ENCODE results near the gene ZNF837. TPM values are rescaled to one million over a fixed set of nuclear protein-coding genes. Genes with fewer than 3 reads are reported as not detected.
A peak's percentile ranks its signal among the peaks of the same experiment; 100 is the strongest.

The ZNF837 gene
- total RNA-seq, 2 experiments from 2014 or later: 1.7 to 1.9 TPM

DNA sequence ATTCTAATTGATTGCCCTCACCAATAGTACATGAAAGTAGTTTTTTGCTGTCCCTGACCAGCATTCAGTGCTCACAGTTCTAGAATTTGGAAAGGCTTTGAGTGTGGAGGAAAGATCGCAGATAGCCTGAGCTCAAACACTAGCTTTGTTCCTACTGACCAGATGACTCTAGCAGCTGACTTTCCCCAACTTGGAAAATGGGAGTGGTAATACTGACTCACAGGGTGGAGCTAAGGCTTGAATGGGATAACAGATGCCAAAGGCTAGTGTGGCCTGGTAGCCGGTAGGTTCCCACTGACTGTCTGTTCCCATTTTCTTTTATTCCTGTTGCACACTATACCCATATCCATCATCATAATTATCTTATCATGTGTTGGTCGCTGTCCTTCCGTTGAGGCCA is 50.4 kb downstream of the ZNF837 start:
- no peaks in the 10 kb centered on the region for H3K27me3 Mint-ChIP-seq (ENCODE audit: low read depth)
- H3K4me1 Mint-ChIP-seq (ENCODE audit: low read depth): no peaks in the 10 kb centered on the region
- no peak for DNase-seq
- CTCF ChIA-PET: interaction anchor here (1.0 kb wide), 1 partner anchor 12 kb away, joined by 3 read pairs; no protein-coding TSS in a partner anchor
- no peak overlapping the region for H3K27ac Mint-ChIP-seq
- intact Hi-C loops (cut with micrococcal nuclease): no loop called here
- H3K9me3 Mint-ChIP-seq: no peaks in the 10 kb centered on the region
- no peak overlapping the region for H3K4me3 Mint-ChIP-seq
- peaks cover 3% of the 10 kb centered on the region for H3K36me3 Mint-ChIP-seq (ENCODE audit: low read depth)

DNA sequence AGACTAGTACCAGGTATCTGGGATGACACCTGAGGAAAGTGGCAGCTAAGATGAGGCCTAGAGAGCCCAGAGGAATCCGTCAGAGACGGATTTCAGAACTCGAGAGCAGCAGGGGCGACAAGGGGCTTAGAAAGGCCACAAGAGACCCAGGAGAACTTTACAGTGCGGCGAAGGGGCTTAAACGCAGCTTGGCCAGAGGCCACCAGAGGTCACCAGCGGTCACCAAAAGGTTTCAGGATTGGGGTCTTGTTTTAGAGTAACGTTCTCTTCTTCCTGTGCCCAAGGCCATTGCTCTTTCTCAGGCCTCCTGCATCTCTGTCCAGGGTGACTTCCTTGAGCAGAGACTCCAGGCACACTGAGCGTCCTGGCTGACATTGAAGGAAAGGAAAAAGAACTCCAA is 51.8 kb downstream of the ZNF837 start:
- intact Hi-C loops (cut with micrococcal nuclease): loop anchor here (5.0 kb wide), 1 partner anchor 113 kb away; the partner anchor contains the start of gene ZNF132
- peak; percentile 24 for DNase-seq
- Mint-ChIP-seq H3K9me3 (no peaks in the 10 kb centered on the region), H3K36me3 (ENCODE audit: low read depth) (no peaks in the 10 kb centered on the region), H3K4me3 (no peak overlapping the region), H3K27ac (no peak overlapping the region), H3K4me1 (ENCODE audit: low read depth) (no peaks in the 10 kb centered on the region), H3K27me3 (ENCODE audit: low read depth) (no peaks in the 10 kb centered on the region)
- CTCF ChIA-PET: no interaction called here

DNA sequence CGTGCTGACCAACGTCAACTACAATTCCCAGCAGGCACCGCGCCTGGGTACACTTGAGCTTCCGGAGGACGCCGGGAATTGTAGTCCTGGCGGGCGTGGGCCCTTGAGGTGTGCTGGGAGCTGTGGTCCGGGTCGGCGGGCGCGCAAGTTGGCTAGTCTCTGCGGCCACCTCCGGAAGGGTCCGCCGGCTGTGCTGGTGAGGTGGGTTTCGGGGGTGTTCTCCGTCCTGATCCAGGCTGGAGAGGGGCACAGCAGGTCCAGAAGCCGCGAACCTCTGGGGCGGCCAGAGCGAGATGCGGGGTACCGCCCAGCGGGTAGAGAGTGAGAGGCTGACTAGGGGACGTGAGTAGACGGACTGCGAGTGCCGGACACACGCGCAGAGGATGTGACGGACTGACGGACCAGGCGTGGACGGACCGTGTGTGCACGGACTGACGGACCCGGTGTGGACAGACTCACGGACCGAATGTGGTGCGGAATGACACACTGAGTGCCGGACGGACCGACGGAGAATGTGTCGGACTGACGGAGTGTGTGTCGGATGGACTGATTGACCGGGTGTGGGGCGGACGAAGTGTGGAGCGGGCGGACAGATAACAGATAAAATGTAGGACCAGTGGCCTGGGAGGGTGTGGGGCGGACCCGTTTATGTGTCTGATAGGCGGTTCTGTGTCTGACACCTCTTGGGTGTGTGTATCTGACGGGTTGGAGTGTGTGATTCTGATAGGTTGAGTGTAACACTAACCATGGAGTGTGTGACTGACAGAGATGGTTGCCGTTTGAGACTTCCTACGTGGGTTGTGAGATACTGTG is 53.7 kb downstream of the ZNF837 start, which contains the start of gene ZSCAN22:
Gene ZSCAN22, plus strand, starts transcription at position 81 of the 813 bp plus-strand sequence. CDS start 7,809 bp downstream, outside the sequence.
- Mint-ChIP-seq H3K4me3 (no peak within 1 kb of the TSS), H3K27ac (no peak within 1 kb of the TSS), H3K27me3 (ENCODE audit: low read depth) (no peaks in the 10 kb centered on the region), H3K4me1 (ENCODE audit: low read depth) (no peaks in the 10 kb centered on the region), H3K9me3 (no peaks in the 10 kb centered on the region), H3K36me3 (ENCODE audit: low read depth) (no peaks in the 10 kb centered on the region)
- DNase-seq: peak; percentile 95
- intact Hi-C loops (cut with micrococcal nuclease): loop anchor here (1.0 to 5.0 kb wide), 12 partner anchors 22 to 217 kb away; partner anchors contain the start of genes ERVK3-1, TRIM28, ZBTB45 and ZNF132
- CTCF ChIA-PET: interaction anchor here (1.3 kb wide), 1 partner anchor 18 kb away, joined by 3 read pairs; no protein-coding TSS in a partner anchor

DNA sequence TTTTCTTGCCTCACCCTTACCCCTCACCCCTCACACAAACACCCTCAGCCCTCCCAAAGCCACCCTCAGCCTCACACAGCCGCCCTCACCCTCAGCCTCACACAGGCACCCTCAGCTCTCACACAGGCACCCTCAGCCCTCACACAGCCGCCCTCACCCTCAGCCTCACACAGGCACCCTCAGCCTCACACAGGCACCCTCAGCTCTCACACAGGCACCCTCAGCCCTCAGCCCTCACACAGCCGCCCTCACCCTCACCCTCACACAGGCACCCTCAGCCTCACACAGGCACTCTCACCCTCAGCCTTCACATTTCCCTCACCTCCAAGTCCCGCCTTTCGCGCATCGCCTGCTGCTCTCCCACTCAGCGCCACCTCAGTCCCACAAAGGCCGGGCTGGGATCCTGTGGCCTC is 54.3 kb downstream of the ZNF837 start:
- H3K4me1 Mint-ChIP-seq (ENCODE audit: low read depth): no peaks in the 10 kb centered on the region
- H3K27me3 Mint-ChIP-seq (ENCODE audit: low read depth): no peaks in the 10 kb centered on the region
- H3K9me3 Mint-ChIP-seq: no peaks in the 10 kb centered on the region
- intact Hi-C loops (cut with micrococcal nuclease): loop anchor here (1.0 to 5.0 kb wide), 11 partner anchors 21 to 218 kb away; partner anchors contain the start of genes ERVK3-1, TRIM28, ZBTB45 and ZNF132
- no peak for DNase-seq
- peaks cover 1% of the 10 kb centered on the region for H3K36me3 Mint-ChIP-seq (ENCODE audit: low read depth)
- CTCF ChIA-PET: interaction anchor here (1.3 kb wide), 1 partner anchor 17 kb away, joined by 3 read pairs; no protein-coding TSS in a partner anchor
- H3K4me3 Mint-ChIP-seq: no peak overlapping the region
- no peak overlapping the region for H3K27ac Mint-ChIP-seq

DNA sequence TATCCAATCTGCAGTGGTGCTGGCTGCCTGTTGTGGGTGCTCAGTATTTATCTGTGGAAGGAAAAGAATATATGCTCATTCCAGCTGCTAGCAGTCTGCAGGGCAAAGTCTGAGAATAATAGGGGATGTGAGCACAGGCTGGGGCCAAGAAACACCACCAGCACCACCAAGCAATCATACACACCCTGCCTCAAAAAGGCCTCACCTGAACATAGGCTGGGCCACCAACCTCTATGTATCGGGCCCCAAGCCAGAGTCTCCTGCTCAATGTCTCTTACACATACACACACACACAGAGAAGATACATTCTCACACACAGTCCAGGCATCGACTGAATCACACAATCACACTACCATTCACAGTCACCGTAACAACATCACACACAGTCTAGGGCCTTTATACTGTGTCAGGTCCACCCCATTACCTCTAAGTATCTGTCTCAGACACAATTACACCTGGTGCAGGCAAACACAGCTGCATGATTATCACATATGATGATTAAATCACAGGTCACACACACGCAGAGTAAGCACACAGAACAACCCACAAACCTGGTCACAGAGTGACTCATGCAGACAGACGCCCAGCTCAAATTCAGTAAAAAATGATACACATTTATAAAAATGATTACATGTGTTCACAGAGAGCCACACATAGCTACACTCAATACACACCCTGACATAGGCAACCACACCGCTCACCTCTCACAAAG is 55.4 kb downstream of the ZNF837 start:
- Mint-ChIP-seq H3K9me3 (no peaks in the 10 kb centered on the region), H3K4me1 (ENCODE audit: low read depth) (no peaks in the 10 kb centered on the region), H3K27me3 (ENCODE audit: low read depth) (no peaks in the 10 kb centered on the region), H3K4me3 (no peak overlapping the region), H3K27ac (no peak overlapping the region), H3K36me3 (ENCODE audit: low read depth) (peaks cover 1% of the 10 kb centered on the region)
- no peak for DNase-seq
- CTCF ChIA-PET: no interaction called here
- intact Hi-C loops (cut with micrococcal nuclease): loop anchor here (1.0 to 5.0 kb wide), 11 partner anchors 20 to 219 kb away; partner anchors contain the start of genes ERVK3-1, TRIM28, ZBTB45 and ZNF132

DNA sequence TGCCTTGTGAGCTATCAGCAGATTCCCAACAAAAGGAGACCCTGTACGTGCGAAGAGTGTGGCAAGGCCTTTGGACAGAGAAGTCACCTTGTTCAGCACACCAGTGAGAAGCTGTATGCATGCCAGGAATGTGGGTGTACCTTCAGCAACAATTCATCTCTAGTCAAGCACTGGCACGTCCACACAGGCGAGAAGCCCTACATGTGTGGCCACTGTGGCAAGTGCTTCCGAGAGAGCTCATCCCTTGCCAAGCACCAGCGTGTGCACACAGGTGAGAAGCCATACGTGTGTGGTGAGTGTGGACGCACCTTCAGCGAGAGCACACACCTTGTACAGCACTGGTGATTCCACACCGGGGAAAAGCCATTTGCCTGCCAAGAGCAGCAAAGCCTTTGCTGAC is 61.6 kb downstream of the ZNF837 start:
- CTCF ChIA-PET: no interaction called here
- peaks cover 22% of the 10 kb centered on the region for H3K36me3 Mint-ChIP-seq (ENCODE audit: low read depth)
- peaks cover 2% of the 10 kb centered on the region for H3K9me3 Mint-ChIP-seq
- H3K4me1 Mint-ChIP-seq (ENCODE audit: low read depth): no peaks in the 10 kb centered on the region
- no peak for DNase-seq
- intact Hi-C loops (cut with micrococcal nuclease): no loop called here
- no peak overlapping the region for H3K4me3 Mint-ChIP-seq
- H3K27me3 Mint-ChIP-seq (ENCODE audit: low read depth): no peaks in the 10 kb centered on the region
- no peak overlapping the region for H3K27ac Mint-ChIP-seq

DNA sequence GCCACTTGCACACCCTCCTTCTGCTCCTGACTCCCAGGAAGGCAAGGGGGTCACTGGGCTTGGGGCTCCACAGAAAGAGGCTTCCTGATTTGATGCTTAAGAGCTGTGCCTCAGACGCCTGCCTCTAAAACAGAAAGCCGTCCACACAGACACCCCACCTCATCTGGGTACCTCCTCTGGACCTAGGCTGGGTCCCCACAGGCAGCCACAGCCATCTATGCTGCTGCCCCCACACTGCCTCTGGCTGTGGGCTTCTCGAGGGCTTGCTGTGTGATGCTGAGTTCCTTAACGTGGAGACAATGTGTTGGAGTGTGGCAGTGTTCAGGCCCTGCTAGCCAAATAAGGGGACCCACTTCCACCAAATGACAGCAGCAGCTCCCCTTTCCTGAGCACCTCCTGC is 62.5 kb downstream of the ZNF837 start:
- intact Hi-C loops (cut with micrococcal nuclease): no loop called here
- Mint-ChIP-seq H3K27ac (no peak overlapping the region), H3K9me3 (peaks cover 2% of the 10 kb centered on the region), H3K4me3 (no peak overlapping the region), H3K36me3 (ENCODE audit: low read depth) (peaks cover 30% of the 10 kb centered on the region), H3K4me1 (ENCODE audit: low read depth) (no peaks in the 10 kb centered on the region), H3K27me3 (ENCODE audit: low read depth) (no peaks in the 10 kb centered on the region)
- CTCF ChIA-PET: interaction anchor here (0.9 kb wide), 1 partner anchor 15 kb away, joined by 3 read pairs; no protein-coding TSS in a partner anchor
- no peak for DNase-seq

Small RNAs within 50 kb of the gene (microRNA-seq; reads per million reads assigned to microRNA genes)
- gene MIR4754 (ENCODE audit: borderline microRNAs expressed, borderline replicate concordance) (3.8 reads per million), gene MIR6806 (ENCODE audit: borderline microRNAs expressed, borderline replicate concordance) (not detected)

Other genes starting within 250 kb of the ZNF837 start
- 1 to 10 TPM; 4.3 to 4.8 TPM for gene ZNF329, start 230.2 kb downstream of the ZNF837 start, total RNA-seq
- 10 to 100 TPM; 14.6 to 16.9 TPM for gene ZNF274, start 198.0 kb downstream of the ZNF837 start, total RNA-seq
- 10 to 100 TPM; 32.4 to 35.4 TPM for gene ZNF544, start 152.1 kb downstream of the ZNF837 start, total RNA-seq
- gene ZNF8, start 102.1 kb downstream of the ZNF837 start, total RNA-seq: 1 to 10 TPM; 3.2 to 3.6 TPM
- 10 to 100 TPM; 24.5 to 27.7 TPM for gene ERVK3-1, start 75.7 kb downstream of the ZNF837 start, total RNA-seq
- 1 to 10 TPM; 1.2 to 1.3 TPM for gene ZSCAN22, start 54.0 kb downstream of the ZNF837 start, total RNA-seq
- 1 to 10 TPM; 6.1 to 7.4 TPM for gene A1BG, start 27.5 kb downstream of the ZNF837 start, total RNA-seq
- under 1 TPM; 0.40 to 0.41 TPM for gene ZNF497, start 18.3 kb downstream of the ZNF837 start, total RNA-seq
- 1,000 to 10,000 TPM; 1,806 to 1,853 TPM for gene RPS5, start 6.2 kb upstream of the ZNF837 start, total RNA-seq
- gene RNF225, start 14.6 kb upstream of the ZNF837 start, total RNA-seq: under 1 TPM in 1 of 2 experiments, not detected in 1; 0.32 TPM
- gene ZNF584, start 27.6 kb upstream of the ZNF837 start, total RNA-seq: 1 to 10 TPM; 3.4 to 4.8 TPM
- gene ZNF132, start 59.1 kb upstream of the ZNF837 start, total RNA-seq: 1 to 10 TPM; 2.8 to 2.9 TPM
- gene ZNF324B, start 70.6 kb upstream of the ZNF837 start, total RNA-seq: 1 to 10 TPM; 5.8 to 6.2 TPM
- 1 to 10 TPM; 2.4 to 3.0 TPM for gene ZNF324, start 86.0 kb upstream of the ZNF837 start, total RNA-seq
- gene ZNF446, start 95.3 kb upstream of the ZNF837 start, total RNA-seq: 1 to 10 TPM; 2.6 to 2.9 TPM
- 10 to 100 TPM; 13.8 to 14.4 TPM for gene SLC27A5, start 131.0 kb upstream of the ZNF837 start, total RNA-seq
- gene ZBTB45, start 138.8 kb upstream of the ZNF837 start, total RNA-seq: 1 to 10 TPM; 5.5 to 6.0 TPM
- gene TRIM28, start 163.0 kb upstream of the ZNF837 start, total RNA-seq: 100 to 1,000 TPM; 475 to 483 TPM
- gene CHMP2A, start 174.1 kb upstream of the ZNF837 start, total RNA-seq: 100 to 1,000 TPM; 109 to 111 TPM
- 10 to 100 TPM; 91.4 to 93.6 TPM for gene UBE2M, start 177.6 kb upstream of the ZNF837 start, total RNA-seq
- 10 to 100 TPM; 13.3 to 13.4 TPM for gene MZF1, start 192.3 kb upstream of the ZNF837 start, total RNA-seq

All from activated naive CD4-positive, alpha-beta T cell treated with anti-CD3 and anti-CD28 coated beads for 36 hours (primary cell).